Stimulated activated CD4-positive, alpha-beta T cell treated with anti-CD3 and anti-CD28 coated beads, Interleukin-4, amount 100 ng/mL, for 48 hours (primary cell): Measurements from ENCODE around the gene SCAMP1.
"Not testable (repeated sequence)": the region's sequence is repeated elsewhere in the genome, so short reads cannot be mapped to it uniquely, and the experiment has no call there.

Source experiments
- DNase-seq, 2 donors: peaks; one replicate each; pipeline ENCODE4 v3.0.0-alpha.2; 2020; ENCODE audit warnings: low read depth in 2 of 2

The SCAMP1 gene

GRCh38 chr5:78359831-78360673 lies at the start of gene SCAMP1:
TSS of gene SCAMP1 (plus strand) at chr5:78360617. CDS start at chr5:78360672, 55 bp downstream.
- DNase-seq: peak; percentile 86 to 91

- DNase-seq: no peak
Measured at GRCh38 chr5:78317515-78317914, 42.9 kb upstream of the SCAMP1 start.

- DNase-seq: no peak
Measured at GRCh38 chr5:78318337-78318736, 42.1 kb upstream of the SCAMP1 start.

- DNase-seq: no peak
Measured at GRCh38 chr5:78320401-78320800, 40.0 kb upstream of the SCAMP1 start.

- no peak for DNase-seq
Measured at GRCh38 chr5:78323241-78323640, 37.2 kb upstream of the SCAMP1 start.

- no peak for DNase-seq
Measured at GRCh38 chr5:78326930-78327329, 33.5 kb upstream of the SCAMP1 start.

GRCh38 chr5:78327761-78328510 lies 32.5 kb upstream of the SCAMP1 start:
- no peak for DNase-seq

- DNase-seq: no peak
Measured at GRCh38 chr5:78328585-78329173, 31.7 kb upstream of the SCAMP1 start.

GRCh38 chr5:78331523-78332080 lies 28.8 kb upstream of the SCAMP1 start:
- no peak for DNase-seq

- DNase-seq: no peak
Measured at GRCh38 chr5:78334811-78335210, 25.6 kb upstream of the SCAMP1 start.

GRCh38 chr5:78335976-78336375 lies 24.4 kb upstream of the SCAMP1 start:
- no peak for DNase-seq

GRCh38 chr5:78336698-78337097 lies 23.7 kb upstream of the SCAMP1 start:
- no peak for DNase-seq

- DNase-seq: no peak
Measured at GRCh38 chr5:78339617-78340436, 20.6 kb upstream of the SCAMP1 start.

GRCh38 chr5:78341440-78341839 lies 19.0 kb upstream of the SCAMP1 start:
- no peak for DNase-seq

- no peak for DNase-seq
Measured at GRCh38 chr5:78345485-78345884, 14.9 kb upstream of the SCAMP1 start.

GRCh38 chr5:78353520-78353919 lies 6.9 kb upstream of the SCAMP1 start:
- DNase-seq: no peak

GRCh38 chr5:78354066-78354670 lies 6.2 kb upstream of the SCAMP1 start:
- no peak for DNase-seq

- DNase-seq: no peak
Measured at GRCh38 chr5:78355561-78355960, 4.9 kb upstream of the SCAMP1 start.

- not testable (repeated sequence) for DNase-seq
Measured at GRCh38 chr5:78359455-78359830, 974 bp upstream of the SCAMP1 start.

- no peak for DNase-seq
Measured at GRCh38 chr5:78360674-78360923, 182 bp downstream of the SCAMP1 start.

GRCh38 chr5:78360924-78361630 lies 660 bp downstream of the SCAMP1 start:
- peak; percentile 34 to 42 for DNase-seq
